HepG2 (cell line): ENCODE measurements around the gene COLEC12. TPM values are rescaled to one million over a fixed set of nuclear protein-coding genes. Genes with fewer than 3 reads are reported as not detected.

ENCODE experiments used
- FOXJ3 ChIP-seq: sonication (generic); formaldehyde crosslinking; IDR thresholded peaks from 2 replicates; pipeline ENCODE4 v1.4.0; 2020; ENCODE audit warnings: missing genetic modification reagents, mild to moderate bottlenecking, borderline replicate concordance
- HDAC2 ChIP-seq: sonication (generic); formaldehyde crosslinking; IDR thresholded peaks from 2 replicates; pipeline ENCODE4 v1.4.0; 2020; ENCODE audit warnings: missing genetic modification reagents
- HHEX ChIP-seq: IDR thresholded peaks from 2 replicates; pipeline ENCODE4 v1.6.1; 2016; ENCODE audit warnings: control low read depth
- HINFP ChIP-seq: sonication (generic); formaldehyde crosslinking; IDR thresholded peaks from 2 replicates; pipeline ENCODE4 v1.4.0; 2020; ENCODE audit warnings: low read depth, mild to moderate bottlenecking, missing genetic modification reagents
- KLF12 ChIP-seq: sonication (generic); formaldehyde crosslinking; IDR thresholded peaks from 2 replicates; pipeline ENCODE4 v1.4.0; 2020; ENCODE audit warnings: missing genetic modification reagents, borderline replicate concordance
- PHF5A ChIP-seq: IDR thresholded peaks from one replicate; pipeline ENCODE4 v1.6.1; 2018; ENCODE audit warnings: low read depth, missing genetic modification reagents; ENCODE audit not compliant: unreplicated experiment
- PPARG ChIP-seq: conservative IDR thresholded peaks from 2 replicates; pipeline ENCODE4 v1.6.1; 2016; ENCODE audit warnings: missing biosample characterization, missing genetic modification reagents
- RERE ChIP-seq: IDR thresholded peaks from 2 replicates; pipeline ENCODE4 v1.6.1; 2016; ENCODE audit warnings: low read depth, missing genetic modification reagents, missing compliant biosample characterization
- REST ChIP-seq, 2 experiments: IDR thresholded peaks; 2 replicates each; pipeline ENCODE4 v1.6.1; 2011 to 2012; ENCODE audit warnings: low read length in 2 of 2, borderline replicate concordance in 1 of 2, low read depth in 1 of 2, mild to moderate bottlenecking in 1 of 2, moderate library complexity in 1 of 2
- SALL1 ChIP-seq: sonication (generic); formaldehyde crosslinking; IDR thresholded peaks from 2 replicates; pipeline ENCODE4 v1.8.0; 2022; ENCODE audit warnings: mild to moderate bottlenecking, missing genetic modification reagents
- TCF12 ChIP-seq, 2 experiments: fragments of 450-650 bp in 1 of 2; sonication (generic) in 1 of 2; formaldehyde crosslinking in 1 of 2; IDR thresholded peaks; 2 replicates each; pipeline versions ENCODE4 v1.6.1 to v1.8.0; 2017 to 2022; ENCODE audit warnings: antibody characterized with exemption in 1 of 2, mild to moderate bottlenecking in 1 of 2, missing genetic modification reagents in 1 of 2, moderate library complexity in 1 of 2
- ZBTB10 ChIP-seq: sonication (generic); formaldehyde crosslinking; IDR thresholded peaks from 2 replicates; pipeline ENCODE4 v1.4.0; 2020; ENCODE audit warnings: missing genetic modification reagents, borderline replicate concordance
- ZNF326 ChIP-seq: sonication (generic); formaldehyde crosslinking; IDR thresholded peaks from 2 replicates; pipeline ENCODE4 v1.4.0; 2020; ENCODE audit warnings: missing genetic modification reagents, borderline replicate concordance
- ZNF484 ChIP-seq: sonication (generic); formaldehyde crosslinking; IDR thresholded peaks from 2 replicates; pipeline ENCODE4 v1.5.1; 2020; ENCODE audit warnings: mild to moderate bottlenecking, low read depth, missing genetic modification reagents, borderline replicate concordance
- ZSCAN31 ChIP-seq: sonication (generic); formaldehyde crosslinking; IDR thresholded peaks from 2 replicates; pipeline ENCODE4 v1.5.0; 2020; ENCODE audit warnings: low read depth, mild to moderate bottlenecking, missing genetic modification reagents
- polyA plus RNA-seq, 8 experiments: library from polyadenylated mRNA; depleted of rRNA in 3 of 8; stranded (reverse) in 7 of 8; unstranded in 1 of 8; fragments of >200 nt; fragmentation: Illumina TruSeq in 4 of 8; extraction: Trizol in 4 of 8; gene quantifications; 2 replicates each; pipeline versions ENCODE4 v1.2.1 to v1.2.3, GENCODE V29; 2011 to 2016; ENCODE audit warnings: low read depth in 4 of 8, missing spikeins in 1 of 8, mixed read lengths in 1 of 8; ENCODE audit not compliant: insufficient read depth in 1 of 8
- total RNA-seq, 5 experiments: library from RNA; depleted of rRNA; stranded (reverse); fragments of >200 nt; fragmentation: Illumina TruSeq; extraction: Trizol; gene quantifications; 2 replicates each; pipeline ENCODE4 v1.2.3, GENCODE V29; 2016; ENCODE audit warnings: low read depth in 1 of 5

Gene COLEC12
- total and polyA plus RNA-seq, 2 of the 13 experiments (the other 11 are each of a cell fraction or from before 2014, with no cell fraction given): 0.02 to 0.11 TPM

GRCh38 chr18:269480-270095, 230.9 kb downstream of the COLEC12 start (continued):
- TF ChIP-seq HHEX (CRISPR knock-in tag): peak; percentile 28; the same call in 1 of the 2 replicates
- no peak for TF ChIP-seq TCF12 (IDR thresholded peaks at IDR 0.05)
- TF ChIP-seq TCF12 (CRISPR knock-in tag; IDR thresholded peaks at IDR 0.05): no peak
- TF ChIP-seq HDAC2 (CRISPR knock-in tag): peak; percentile 79
- TF ChIP-seq PHF5A (CRISPR knock-in tag): no peak
- peak; percentile 37; the same call in 1 of the 2 replicates for TF ChIP-seq PPARG
- TF ChIP-seq ZBTB10 (CRISPR knock-in tag): no peak
- no peak; the same call in 1 of the 2 replicates for TF ChIP-seq SALL1 (CRISPR knock-in tag)
- peak; percentile 51; the same call in 1 of the 2 replicates for TF ChIP-seq FOXJ3 (CRISPR knock-in tag)
- no peak for TF ChIP-seq REST (IDR thresholded peaks at IDR 0.05; ENCODE audit: borderline replicate concordance in 1 of 2, low read depth in 1 of 2, low read length in 2 of 2)
- TF ChIP-seq HINFP (CRISPR knock-in tag): no peak
- TF ChIP-seq ZNF484 (CRISPR knock-in tag): no peak
- no peak for TF ChIP-seq RERE (CRISPR knock-in tag)
- no peak for TF ChIP-seq KLF12
- no peak for TF ChIP-seq ZNF326 (CRISPR knock-in tag)
- no peak for TF ChIP-seq ZSCAN31 (CRISPR knock-in tag)
